ENCODE results near the gene SORBS1.

Gene SORBS1

GRCh38 chr10:95480102-95480900 lies 80.9 kb downstream of the SORBS1 start:
- no peak for DNase-seq (ENCODE audit: low read depth, low spot score)
- H3K4me3 ChIP-seq (ENCODE audit: low read depth, low read length), result no peak overlapping the region
- no peak for TF ChIP-seq CTCF (IDR thresholded peaks at IDR 0.05; ENCODE audit: low read depth, low read length)
- in situ Hi-C loops (cut with HindIII; ENCODE audit: low sequenced_read_pairs), result no loop called here

- DNase-seq (ENCODE audit: low read depth, low spot score), result no peak
- in situ Hi-C loops (cut with HindIII; ENCODE audit: low sequenced_read_pairs), result no loop called here
- TF ChIP-seq CTCF (IDR thresholded peaks at IDR 0.05; ENCODE audit: low read depth, low read length), result no peak
- no peak overlapping the region for H3K4me3 ChIP-seq (ENCODE audit: low read depth, low read length)
Measured at GRCh38 chr10:95478935-95479334, 82.2 kb downstream of the SORBS1 start.

GRCh38 chr10:95478185-95478584 lies 83.0 kb downstream of the SORBS1 start:
- no peak overlapping the region for H3K4me3 ChIP-seq (ENCODE audit: low read depth, low read length)
- no peak for DNase-seq (ENCODE audit: low read depth, low spot score)
- no peak for TF ChIP-seq CTCF (IDR thresholded peaks at IDR 0.05; ENCODE audit: low read depth, low read length)
- in situ Hi-C loops (cut with HindIII; ENCODE audit: low sequenced_read_pairs), result no loop called here

GRCh38 chr10:95477175-95477520 lies 84.0 kb downstream of the SORBS1 start:
- in situ Hi-C loops (cut with HindIII; ENCODE audit: low sequenced_read_pairs), result no loop called here
- no peak for TF ChIP-seq CTCF (IDR thresholded peaks at IDR 0.05; ENCODE audit: low read depth, low read length)
- no peak for DNase-seq (ENCODE audit: low read depth, low spot score)
- no peak overlapping the region for H3K4me3 ChIP-seq (ENCODE audit: low read depth, low read length)

- no peak for DNase-seq (ENCODE audit: low read depth, low spot score)
- in situ Hi-C loops (cut with HindIII; ENCODE audit: low sequenced_read_pairs), result no loop called here
- no peak overlapping the region for H3K4me3 ChIP-seq (ENCODE audit: low read depth, low read length)
- TF ChIP-seq CTCF (IDR thresholded peaks at IDR 0.05; ENCODE audit: low read depth, low read length), result no peak
Measured at GRCh38 chr10:95476469-95477174, 84.5 kb downstream of the SORBS1 start.

- TF ChIP-seq CTCF (IDR thresholded peaks at IDR 0.05; ENCODE audit: low read depth, low read length), result no peak
- no peak for DNase-seq (ENCODE audit: low read depth, low spot score)
- no peak overlapping the region for H3K4me3 ChIP-seq (ENCODE audit: low read depth, low read length)
- in situ Hi-C loops (cut with HindIII; ENCODE audit: low sequenced_read_pairs), result no loop called here
Measured at GRCh38 chr10:95475827-95476468, 85.2 kb downstream of the SORBS1 start.

Data from astrocyte of the spinal cord (primary cell).